HG02938 (cell line): ENCODE measurements around the gene AGRN.
"Not testable (repeated sequence)": the region's sequence is repeated elsewhere in the genome, so short reads cannot be mapped to it uniquely, and the experiment has no call there.

Experiments used
- ATAC-seq: cut with Tn5 transposase; IDR thresholded peaks from one replicate; pipeline ENCODE4 v1.9.1; 2021; ENCODE audit warnings: mild to moderate bottlenecking, moderate library complexity; ENCODE audit not compliant: unreplicated experiment

The AGRN gene

DNA sequence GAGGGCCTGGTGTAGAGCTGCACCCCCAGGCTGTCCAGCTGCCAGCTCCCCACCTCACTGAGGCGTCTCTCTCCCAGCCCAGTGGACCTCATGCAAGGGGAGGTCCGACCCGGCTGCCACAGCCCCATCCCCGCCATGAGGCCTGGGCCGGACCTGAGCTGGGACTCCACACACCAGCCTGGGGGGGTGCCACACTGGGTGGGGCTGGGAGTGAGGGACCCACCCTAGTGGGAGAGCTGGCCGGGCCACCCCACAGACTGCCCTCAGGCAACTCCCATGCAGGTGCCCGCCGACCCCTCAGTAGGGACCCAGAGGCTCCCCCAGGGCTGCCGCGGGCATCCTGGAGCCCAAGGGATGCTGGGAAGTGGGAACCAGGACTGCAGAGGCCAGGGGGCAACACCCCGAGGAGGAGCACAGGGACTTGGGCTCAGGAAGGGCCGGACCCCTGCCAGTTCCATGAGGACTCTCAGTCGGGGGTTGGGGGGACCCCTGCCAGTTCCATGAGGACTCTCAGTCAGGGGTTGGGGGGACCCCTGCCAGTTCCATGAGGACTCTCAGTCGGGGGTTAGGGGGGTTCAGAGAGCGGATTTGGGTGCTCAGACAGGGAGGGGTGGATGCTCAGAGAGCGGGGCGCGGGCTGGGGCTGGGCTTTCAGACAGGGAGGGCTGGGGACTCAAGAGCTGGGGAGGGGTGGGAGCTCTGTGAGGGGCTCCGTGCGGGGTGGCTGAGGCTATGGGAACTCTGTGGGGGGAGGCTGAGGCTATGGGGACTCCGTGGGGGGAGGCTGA lies 55.4 kb downstream of the AGRN start:
- ATAC-seq = no peak

DNA sequence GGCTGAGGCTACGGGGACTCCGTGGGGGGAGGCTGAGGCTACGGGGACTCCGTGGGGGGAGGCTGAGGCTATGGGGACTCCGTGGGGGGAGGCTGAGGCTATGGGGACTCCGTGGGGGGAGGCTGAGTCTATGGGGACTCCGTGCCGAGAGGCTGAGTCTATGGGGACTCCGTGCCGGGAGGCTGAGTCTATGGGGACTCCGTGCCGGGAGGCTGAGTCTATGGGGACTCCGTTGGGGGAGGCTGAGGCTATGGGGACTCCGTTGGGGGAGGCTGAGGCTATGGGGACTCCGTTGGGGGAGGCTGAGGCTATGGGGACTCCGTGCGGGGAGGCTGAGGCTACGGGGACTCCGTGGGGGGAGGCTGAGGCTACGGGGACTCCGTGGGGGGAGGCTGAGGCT lies 57.5 kb downstream of the AGRN start:
- ATAC-seq = not testable (repeated sequence)

DNA sequence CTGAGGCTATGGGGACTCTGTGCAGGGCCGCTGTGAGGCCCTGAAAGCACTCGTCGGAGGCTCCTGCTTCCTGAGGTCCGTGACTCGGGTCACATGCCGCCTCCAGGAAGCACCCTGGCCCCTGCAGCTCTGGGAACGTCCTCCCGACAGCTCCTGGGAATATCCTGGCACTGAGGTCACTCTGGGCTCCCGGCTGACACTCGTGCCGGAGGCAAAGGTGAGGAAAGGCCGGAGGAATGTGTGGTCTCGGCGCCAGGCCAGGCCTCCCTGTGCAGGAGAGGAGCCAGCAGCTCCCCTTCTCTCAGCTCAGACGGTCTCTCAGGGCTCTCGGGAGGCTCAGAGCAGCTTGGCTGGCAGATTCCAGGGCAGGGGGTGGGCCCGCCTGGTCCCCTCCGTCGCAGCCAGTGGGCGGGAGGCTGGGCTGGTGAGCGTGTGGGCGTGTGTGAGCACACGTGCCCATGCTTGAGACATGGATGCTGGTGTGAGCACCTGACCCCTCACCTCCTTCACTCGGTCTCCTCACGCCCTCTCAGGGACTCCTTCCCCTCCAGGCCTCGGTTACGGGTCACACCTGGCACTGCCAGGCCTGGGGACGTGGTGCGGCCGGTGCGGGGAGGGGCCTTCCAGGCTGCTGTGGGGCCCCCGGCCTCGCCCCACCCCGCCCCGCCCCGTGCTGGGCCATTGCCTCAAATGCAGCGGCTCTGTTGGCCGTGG lies 59.6 kb downstream of the AGRN start:
- ATAC-seq = no peak

DNA sequence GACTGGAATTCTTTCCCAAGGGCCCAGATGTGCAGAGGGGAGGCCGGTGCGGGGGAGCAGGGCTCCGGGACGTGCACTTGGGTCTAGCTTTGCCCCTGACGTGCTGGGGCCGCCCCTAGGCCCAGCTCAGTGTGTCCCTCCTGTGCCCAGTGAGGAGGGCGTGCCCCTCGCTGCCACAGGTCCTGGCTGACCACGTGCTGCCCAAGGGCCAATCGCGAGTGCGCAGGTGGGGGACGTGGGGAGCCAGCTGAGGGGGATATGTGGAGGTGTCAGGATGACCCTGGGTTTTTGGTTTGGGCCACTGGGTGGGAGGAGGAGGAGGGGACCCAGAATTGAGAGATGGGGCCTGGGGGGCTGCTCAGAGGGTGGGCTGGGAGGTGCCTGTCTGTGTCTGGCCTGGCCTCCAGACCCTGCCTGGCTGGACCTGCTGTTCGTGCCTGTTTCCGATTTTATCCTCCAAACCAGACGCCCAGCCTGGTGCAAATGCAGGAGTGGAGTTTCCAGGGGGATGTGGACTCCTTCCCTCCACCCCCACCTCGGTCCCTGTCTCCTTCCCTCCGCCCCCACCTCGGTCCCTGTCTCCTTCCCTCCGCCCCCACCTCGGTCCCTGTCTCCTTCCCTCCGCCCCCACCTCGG lies 60.3 kb downstream of the AGRN start:
- no peak for ATAC-seq

DNA sequence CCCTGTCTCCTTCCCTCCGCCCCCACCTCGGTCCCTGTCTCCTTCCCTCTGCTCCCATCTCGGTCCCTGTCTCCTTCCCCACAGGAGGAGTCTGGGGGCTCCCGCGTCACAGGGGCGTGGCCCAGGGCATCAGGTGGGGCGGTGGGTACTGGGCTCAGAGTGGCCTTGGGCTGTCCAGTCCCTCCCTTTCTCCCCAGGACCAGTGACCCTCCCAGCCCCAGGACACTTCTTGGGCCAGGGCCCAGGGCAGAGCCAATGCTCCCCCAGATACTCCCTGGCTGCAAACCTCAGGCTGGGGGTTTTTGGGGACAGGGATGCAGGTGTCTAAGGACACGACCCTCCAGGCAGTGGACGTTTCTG lies 61.0 kb downstream of the AGRN start:
- no peak for ATAC-seq

DNA sequence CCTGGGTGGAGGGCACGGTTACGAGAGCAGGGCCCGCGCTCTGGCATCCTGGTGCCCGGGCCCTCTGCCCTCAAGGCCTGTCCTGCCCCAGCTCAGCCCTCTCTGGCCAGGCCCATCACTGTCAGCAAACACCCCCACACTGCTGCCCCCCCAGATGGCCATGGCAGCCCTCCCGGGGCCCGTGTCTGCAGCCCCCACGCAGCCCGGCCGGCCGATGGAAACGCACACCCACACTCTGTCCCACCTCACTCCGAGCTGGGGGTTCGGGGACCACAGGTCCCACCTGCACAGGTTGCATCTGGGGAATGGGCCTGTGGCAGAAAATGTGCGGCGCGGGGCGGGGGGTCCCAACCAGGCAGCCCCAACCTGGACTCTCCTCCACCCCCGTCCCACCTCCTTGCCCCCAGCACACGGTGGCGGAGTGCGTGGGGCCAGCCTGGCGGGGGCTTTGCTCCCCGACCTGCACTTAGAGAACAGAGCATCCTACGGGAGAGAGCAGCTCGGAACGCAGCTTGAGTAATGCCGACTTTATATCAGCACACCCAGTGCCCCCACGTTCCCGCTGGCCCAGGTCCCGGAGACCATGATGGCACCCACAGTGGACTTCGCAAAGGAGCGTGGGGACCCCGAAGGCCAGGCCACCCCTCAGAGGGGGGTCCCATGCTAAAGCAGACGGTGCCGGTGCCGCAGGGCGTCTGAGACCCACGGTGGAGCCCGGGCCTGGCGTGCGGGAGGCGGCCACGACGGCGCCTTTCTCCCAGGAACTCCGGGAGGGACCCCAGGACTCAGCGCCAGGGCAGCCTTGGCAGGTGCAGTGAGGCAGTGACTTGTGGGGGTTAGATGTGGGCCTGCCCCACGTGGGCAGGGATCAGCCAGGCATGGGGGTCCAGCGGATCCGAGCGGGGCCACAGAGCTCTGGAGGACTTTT lies 61.7 kb downstream of the AGRN start:
- ATAC-seq = no peak

DNA sequence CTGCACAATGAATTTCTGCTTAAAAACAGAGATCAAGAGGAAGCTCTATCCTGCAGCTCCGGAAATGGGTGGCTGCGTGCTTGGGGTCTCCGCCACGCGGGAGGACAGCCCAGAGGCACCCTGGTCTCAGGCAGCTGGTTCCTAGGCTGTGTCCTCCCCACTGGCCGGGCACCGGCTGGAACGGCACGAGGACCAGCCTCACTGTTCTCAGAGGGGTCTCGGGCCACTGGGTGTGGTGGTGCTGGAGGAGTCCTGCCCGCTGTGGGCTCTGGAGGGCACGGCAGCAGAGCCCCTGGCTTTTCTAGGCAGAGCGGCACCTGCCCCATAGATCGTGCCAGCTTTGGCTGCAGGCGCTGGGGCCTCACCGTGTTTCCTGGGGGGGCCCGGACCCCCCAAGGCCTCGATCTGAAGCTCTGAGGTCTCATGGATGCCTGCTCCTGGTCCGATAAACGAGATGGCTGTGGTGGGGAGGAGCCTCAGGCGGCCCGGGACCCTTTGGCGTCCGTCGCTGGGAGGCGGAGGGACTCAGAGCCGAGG lies 62.4 kb downstream of the AGRN start:
- no peak for ATAC-seq

DNA sequence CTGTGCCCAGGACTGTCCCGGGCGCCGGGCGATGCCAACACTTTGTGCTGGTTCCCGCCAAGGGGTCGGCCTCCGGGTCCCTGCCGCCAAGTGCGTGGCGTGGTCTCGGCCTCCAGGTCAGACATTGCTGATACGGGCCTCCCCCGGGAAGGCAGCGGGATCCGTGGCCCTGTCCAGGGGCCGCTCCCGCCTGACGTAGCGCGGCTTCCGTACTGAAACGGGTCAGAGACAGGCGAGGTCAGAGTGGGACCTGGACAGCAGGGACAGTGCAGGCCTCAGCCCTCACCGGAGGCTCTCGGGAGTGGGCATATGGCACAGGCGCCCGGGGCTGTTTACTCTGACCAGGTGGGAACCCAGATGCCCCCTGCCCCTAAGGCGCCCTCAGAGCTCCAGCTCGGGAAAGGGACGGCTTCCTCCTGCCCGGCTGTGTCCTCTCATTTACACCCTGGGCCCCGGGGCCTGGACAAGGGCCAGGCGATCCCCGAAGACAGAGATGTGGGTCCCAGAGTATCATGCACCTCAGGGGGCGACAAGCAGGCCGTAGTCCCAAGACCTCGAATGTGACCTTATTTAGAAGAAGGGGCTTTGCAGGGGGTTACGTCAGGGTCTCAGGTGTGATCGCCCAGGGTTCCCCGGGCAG lies 63.0 kb downstream of the AGRN start:
- no peak for ATAC-seq

DNA sequence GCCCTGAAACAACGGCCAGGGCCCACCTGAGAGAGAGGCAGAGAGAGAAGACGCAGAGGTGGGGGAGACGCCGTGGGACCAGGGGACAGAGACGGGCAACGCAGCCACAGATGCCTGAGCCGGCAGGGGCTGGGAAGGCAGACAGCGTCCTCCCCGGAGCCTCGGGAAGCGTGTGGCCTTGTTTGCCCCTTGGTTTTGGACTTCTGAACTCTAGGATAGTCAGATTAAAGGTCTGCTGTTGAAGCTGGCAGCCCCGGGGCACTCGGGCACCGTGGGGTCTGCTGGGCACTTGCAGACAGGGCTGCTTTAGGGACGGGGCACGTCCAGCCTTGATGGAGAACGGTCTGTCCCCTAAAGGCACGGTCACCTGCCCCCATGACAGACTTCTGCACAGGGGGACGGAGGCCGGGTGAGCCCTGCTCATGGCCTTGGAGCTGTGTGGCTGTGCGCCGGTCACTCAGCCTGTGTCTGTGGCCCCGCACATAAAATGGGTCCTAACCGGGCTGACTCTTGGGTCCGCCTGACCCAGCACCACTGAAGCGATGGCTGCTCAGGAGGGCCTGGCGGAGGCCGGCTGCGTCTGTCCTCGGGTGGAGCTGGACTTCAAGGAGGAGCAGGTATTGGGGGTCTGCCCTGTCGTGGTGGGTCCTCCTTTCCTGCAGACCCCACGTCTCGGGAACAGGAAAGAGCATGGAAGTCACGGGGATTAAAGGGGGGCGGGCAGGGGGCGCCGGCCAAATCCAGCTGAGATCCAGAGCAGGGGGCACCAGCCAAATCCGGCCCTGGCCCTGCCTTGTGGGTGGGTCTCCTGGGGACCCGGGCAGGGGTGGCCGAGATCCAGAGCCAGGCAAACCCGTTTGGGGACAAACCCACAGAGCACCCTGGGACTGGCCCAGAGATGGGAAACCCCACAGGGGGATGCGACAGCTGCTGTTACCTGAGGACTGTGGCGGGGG lies 63.8 kb downstream of the AGRN start:
- ATAC-seq = no peak

DNA sequence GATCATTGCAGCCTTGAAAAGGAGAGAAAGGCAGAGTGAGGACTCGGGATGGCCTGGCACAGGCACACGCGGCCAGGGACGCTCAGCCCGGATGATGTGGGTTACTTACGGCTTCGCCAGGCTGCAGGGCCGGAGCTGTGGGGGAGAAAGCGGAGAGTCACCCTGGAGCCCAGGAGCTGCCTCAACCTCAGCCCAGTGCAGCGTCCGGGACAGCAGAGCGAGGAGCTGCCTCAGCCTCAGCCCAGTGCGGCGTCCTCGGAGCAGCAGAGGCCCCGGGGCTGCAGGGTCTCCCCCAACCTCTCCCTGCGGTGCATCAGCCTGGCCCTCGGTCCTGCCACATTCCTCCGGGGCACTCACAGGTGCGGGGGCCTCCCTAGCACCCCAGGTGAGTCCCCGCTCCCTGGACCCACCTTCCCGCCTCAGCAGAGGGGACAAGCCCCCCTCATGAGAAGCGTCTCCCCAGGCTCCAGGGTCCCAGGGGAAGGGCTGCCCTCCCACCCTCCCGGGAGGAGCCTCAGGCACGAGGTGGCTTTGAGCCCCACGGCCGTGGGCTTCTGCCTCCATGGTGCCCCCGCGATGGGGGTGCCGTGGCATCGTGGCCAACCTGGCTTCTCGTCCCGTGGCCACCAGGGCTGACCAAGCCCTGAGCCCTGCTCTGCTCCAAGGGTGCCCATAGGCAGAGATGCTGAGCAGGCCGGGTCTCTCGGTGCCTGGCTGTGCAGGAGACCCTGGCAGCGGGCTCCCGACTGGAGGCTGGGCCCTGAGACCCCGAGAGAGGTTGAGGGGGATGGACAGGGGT lies 64.7 kb downstream of the AGRN start:
- ATAC-seq = no peak

DNA sequence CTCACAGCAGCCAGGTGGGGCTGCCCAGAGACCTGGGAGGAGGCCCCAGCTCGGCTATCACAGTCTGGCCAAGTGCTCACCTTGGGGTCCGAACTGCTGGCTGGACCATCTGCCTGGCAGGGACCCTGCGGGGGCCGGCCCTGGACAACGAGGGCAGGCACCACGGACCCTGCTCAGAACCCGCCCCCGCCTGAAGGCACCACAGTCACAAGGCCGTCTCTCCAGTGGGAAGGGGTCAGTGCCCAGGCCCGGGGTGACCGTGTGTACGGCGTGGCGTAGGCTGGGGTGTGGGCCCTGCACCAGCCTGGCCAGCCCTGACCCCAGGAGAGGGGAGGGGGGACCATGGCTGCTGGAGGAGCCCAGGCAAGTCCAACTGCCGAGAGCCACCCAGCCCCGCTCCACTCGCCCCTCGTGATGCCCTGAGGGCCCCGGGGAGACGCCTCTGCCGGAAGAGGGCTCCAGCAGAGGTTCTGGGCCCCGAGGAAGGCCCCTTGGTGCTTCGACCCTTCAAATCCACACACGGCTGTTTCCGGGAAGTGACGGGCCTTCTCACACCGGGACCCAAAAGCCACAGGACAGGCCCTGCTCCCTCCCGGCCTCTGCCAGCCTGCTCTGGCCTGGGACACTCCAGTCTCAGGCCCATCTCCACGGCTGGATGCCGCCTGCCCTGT lies 65.4 kb downstream of the AGRN start:
- ATAC-seq = no peak

DNA sequence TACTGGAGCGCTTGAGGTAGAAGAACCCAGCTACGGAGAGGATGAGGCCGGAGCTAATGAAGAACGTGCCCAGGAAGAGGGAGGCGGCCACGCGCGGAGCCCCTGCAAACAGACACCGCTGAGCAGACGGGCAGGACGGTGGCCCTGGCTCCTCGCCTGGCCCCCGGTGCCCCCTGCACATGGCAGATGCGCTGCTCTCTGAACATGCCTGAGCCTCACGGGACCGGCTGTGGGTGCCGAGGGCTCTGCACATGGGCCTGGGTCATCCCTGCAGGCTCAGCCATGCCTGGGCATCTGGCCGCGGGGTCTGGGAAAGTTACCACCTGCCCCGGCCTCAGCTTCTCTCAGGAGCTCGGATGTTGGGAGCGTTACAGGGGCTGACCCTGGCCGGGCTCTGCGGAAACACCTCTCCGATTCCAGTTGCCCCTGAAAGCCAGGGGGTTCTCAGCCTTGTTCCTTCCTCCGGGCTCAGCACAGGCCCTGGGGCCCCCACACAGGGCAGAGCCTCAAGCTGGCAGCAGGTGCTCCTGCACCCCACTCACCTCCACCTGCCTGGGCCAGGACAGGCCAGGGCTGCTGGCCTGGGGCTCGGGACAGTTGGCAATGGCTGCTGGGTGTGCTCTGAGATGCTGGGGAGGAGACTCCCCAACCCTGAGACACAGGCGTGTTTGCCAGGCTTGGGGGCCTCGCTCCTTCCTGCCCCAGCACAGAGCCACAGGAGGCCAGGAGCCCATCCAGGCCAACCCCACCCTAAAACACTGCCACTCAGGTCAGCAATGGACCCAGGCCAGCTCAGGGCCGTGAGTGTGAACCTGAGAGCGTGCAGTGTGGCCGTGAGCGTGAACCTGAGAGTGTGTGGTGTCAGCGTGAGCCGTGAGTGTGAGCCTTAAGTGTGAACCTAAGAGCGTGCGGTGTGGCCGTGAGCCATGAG lies 66.3 kb downstream of the AGRN start:
- no peak for ATAC-seq

DNA sequence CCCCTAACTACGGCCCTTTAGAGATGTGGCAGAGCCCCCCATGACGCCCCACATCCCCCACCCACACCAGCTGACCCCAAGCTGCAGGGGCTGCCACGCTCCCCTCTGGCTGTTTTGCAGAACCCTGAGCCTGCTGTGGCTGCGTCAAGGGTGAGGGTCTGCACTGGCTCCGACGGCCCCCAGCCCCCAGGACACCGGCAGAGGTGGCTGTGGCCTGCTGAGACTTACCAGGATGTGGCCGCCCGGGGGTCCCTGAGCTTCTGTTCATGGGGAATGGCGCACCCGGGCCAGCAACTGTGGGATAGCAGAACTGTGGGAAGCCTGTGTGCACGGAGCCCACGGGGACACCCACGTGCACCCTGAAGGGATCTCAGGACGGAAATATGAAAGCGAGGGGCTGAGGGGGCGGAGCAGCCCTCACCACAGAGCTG lies 67.0 kb downstream of the AGRN start:
- ATAC-seq = no peak

DNA sequence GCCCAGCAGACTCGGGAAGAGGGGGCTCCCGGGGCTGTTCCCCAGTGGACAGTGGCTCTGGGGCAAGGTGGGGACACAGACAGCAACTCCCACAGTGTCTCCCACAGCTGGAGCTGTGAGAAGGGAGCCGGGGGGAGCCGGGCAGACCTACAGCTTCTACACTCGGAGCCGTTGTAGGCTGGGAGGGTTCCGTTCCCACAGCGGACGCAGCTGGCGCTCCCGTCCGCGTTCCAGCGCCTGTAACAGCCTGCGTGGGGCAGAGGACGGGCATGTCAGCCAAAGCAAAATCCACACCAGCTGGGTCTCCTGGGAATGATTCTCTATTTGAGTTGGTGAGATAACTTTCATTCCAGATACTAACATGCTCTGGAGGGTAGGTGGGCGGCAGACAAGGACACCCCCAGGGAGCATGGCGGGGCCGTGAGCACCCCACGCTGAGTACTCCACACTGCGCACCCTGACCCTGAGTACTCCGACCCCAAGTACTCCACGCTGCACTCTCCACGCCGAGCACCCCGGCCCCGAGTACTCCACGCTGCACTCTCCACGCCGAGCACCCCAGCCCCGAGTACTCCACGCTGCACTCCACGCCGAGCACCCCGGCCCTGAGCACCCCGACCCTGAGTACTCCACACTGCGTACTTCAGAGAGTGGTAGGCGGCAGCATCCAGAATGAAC lies 67.6 kb downstream of the AGRN start:
- ATAC-seq = no peak

DNA sequence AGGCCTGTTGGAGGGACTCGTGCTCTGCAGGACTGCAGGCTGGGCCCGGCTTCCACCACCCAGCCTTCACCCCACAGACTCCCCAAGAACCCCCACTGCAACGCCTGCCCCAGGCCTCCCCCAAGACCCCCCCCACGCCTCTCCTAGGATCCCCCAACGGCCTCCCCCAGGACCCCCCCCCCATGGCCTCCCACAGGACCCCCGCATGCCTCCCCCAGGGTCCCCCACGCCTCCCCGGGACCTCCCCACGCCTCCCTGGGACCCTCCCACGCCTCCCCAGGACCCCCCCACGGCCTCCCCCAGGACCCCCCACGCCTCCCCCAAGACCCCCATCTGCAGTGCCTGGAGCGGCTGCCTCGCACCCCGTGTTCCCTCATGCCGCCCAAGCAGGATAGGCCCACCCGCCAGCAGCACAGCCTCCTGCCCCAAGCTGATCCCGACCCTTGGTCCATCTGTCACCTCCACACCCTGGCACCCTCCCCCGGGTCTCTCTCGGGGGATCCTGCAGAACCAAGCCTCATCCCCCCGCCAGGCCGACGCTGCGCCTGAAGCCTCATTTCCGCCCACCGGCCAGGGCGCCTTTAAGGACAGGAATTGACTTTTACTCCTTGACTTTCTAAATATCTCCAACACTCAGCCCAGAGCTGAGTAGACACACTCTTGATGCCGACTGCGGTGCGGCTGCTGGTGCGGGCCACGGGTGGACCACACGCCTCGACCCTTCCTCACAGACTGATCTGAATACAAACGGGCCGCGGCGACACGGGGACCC lies 68.3 kb downstream of the AGRN start:
- ATAC-seq = no peak
